ENCODE results near the gene SPATA13.

Gene SPATA13

GRCh38 chr13:24168979-24169378 lies 8.5 kb downstream of the SPATA13 start:
- no peak for DNase-seq

DNA sequence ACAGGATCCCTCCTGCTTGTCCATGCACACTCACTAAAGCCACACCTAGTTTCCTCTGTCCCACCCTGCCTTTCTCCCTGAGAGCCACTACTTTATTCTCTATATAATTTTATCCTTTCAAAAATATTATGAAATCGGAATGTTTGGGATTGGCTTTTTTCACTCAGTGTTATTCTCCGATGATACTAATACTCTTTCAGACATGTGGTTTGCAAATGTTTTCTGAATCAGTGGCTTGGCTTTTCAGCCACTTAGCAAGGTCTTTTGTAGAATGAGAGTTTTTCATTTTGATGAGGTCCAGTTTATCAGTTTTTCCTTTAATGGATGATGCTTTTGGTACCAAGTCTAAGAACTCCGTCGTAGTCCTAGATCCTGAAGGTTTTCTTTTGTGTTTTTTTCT lies 11.6 kb downstream of the SPATA13 start:
- DNase-seq, result no peak

GRCh38 chr13:24173795-24174194 lies 13.3 kb downstream of the SPATA13 start:
- DNase-seq, result no peak

GRCh38 chr13:24175847-24176246 lies 15.3 kb downstream of the SPATA13 start:
- DNase-seq, result no peak

DNA sequence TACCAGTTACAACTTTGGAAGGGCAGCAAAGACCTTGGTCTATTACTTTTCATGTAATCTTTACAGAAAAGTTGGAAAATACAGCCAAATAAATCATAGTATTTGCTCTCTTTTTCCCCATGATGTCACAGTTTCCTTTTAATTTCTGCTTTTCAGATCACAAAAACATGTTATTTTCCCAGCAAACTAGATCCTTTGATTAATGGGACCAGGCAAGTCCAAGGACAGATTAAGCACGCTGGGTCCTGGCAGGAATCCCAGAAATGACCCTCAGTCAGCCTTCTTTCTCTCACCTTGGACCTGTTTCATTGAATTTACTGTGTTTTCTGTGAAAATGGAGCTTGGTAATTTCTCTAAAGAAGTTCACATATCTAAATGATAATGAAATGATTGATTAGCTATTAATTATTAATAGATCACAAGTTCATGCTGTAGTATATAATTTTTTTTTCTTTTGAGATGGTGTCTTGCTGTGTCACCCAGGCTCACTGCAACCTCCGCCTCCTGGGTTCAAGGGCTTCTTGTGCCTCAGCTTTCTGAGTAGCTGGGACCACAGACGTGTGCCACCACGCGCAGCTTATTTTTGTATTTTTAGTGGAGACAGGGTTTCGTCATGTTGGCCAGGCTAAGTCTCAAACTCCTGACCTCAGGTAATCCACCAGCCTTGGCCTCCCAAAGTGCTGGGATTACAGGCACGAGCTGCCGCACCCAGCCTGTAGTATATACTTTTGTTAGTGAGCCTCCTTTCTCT lies 16.0 kb downstream of the SPATA13 start:
- no peak for DNase-seq

DNA sequence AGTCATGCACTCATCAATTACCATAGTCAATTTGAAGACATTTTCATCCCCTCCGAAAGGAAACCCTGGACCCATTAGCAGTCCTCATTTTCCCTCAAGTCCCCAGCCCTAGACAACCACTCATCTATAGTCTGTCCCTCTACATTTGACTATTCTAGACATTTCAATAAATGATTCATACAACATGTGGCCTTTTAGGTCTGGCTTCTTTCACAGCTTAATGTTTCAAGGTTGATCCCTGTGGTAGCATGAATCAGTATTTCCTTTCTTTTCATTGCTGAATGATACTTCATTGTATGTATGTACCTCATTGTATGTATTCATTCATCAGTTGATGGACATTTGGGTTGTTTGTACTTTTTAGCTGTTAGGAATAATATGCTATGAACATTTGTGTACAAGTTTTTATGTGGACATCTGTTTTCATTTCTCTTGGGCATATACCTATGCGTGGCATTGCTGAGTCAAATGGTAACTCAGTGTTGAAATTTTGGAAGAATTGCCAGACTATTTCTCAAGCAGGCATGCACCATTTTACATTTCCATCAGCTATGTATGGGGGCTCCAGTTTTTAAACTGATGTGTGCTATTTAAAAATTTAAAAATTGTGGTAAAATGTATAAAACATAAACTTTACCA lies 18.4 kb downstream of the SPATA13 start:
- DNase-seq, result no peak

DNA sequence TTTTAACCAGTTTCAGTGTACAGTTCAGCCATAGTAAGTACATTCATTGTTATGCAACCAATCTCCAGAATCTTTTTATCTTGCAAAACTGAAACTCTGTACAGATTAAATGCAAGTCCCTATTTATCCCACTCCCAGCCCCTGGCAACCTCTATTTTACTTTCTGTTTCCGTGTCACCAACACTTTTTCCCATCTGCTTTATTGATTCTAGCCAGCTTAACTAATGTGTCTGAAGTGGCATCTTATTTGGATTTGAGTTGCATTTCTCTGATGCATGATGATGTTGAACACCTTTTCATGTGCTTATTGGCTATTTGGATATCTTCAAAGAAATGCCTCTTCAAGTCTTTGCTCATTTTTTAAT lies 18.9 kb downstream of the SPATA13 start:
- DNase-seq, result no peak

DNA sequence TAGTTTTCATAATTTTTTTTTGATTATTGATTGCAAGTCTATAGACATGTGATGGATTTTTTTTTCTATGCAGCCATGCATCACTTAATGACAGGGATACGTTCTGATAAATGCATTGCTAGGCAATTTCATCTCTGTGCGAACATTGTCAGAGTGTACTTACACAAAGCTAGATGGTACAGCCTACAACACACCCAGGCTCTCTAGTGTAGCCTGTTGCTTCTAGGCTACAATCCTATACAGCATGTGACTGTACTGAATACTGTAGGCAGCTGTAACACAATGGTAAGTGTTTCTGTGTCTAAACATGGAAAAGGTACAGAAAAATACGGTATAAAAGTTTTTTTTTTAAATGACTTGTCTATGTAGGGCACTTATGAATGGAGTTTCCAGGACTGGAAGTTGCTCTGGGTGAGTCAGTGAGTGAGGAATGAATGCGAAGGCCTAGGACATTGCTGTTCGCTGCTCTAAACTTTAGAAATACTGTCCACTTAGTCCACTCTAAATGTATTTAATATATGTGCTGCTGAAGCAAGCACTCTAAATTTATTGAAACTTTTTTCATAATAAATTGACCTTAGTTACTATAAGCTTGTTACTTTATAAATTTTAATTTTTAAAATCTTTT lies 20.3 kb downstream of the SPATA13 start:
- no peak for DNase-seq

- DNase-seq, result no peak
Observed at GRCh38 chr13:24181991-24182702, 21.6 kb downstream of the SPATA13 start.

GRCh38 chr13:24182703-24183081 lies 22.2 kb downstream of the SPATA13 start:
- no peak for DNase-seq

- DNase-seq, result no peak
Observed at GRCh38 chr13:24183741-24184182, 23.2 kb downstream of the SPATA13 start.

GRCh38 chr13:24184265-24184841 lies 23.8 kb downstream of the SPATA13 start:
- no peak for DNase-seq

GRCh38 chr13:24184882-24185281 lies 24.4 kb downstream of the SPATA13 start:
- DNase-seq, result no peak

DNA sequence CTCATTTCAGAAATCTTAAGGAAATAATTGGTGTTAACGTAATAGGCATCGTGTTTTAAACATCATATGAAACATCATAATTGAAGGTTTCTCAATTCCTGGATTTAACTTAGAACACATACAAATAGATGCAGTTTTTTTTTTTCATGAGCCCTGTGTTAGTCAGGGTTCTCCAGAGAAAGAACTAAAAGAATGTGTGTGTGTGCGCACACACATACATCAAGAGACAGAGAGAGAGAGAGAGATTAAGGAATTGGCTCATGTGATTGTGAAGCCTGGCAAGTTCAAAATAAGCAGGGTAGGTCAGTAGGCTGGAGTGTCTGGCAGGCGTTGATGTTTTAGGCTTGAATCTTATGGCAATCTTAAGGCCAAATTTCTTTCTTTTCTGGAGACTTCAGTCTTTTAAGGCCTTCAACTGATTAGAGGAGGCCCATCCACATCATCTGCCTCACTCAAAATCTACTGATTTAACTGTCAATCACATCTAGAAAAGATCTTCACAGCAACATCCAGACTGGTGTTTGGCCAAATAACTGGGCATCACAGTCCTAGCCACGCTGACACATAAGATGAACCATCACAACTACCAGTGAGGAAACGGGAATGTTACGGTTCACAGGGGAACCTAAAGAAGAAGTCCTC lies 25.2 kb downstream of the SPATA13 start:
- no peak for DNase-seq

DNA sequence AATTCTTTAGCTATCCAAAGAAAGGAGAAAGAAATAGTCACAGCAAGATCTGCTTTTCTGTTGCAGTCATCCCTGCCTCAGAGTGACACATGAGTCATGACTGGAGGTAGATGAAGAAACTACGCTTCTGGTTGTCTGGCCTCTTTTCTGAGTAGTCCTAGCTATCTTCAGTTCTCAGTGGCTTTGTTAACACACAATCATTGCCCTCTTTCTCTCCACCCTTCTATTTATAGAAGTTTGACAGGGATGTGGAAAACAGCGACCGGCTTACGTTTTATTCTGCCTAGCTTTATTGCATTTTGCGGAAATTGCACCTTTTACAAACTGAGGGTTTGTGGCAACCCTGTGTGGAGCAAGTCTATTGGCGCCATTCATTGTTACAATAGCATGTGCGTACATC lies 26.7 kb downstream of the SPATA13 start:
- DNase-seq, result no peak

GRCh38 chr13:24192057-24192810 lies 31.7 kb downstream of the SPATA13 start:
- DNase-seq, result no peak

GRCh38 chr13:24192811-24193162 lies 32.3 kb downstream of the SPATA13 start:
- no peak for DNase-seq

DNA sequence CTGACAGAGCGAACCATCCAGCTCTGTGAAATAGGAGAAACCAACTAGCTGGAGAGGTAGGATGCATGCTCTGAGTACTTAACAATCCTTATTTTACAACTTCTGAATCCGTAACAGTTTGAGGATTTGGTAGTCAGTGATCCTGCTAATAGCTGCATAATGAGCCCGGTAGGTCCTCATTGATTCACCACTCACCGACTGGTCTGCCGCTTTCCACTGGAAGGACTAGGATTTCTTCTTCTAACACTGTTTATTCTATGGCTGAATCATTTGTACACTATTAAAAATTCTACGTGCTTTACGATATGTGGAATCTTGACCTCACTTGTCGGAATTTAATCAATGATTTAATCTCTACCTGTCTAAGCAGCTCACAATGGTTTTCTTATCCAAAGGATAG lies 33.9 kb downstream of the SPATA13 start:
- DNase-seq, result no peak

- DNase-seq, result no peak
Observed at GRCh38 chr13:24195626-24196025, 35.1 kb downstream of the SPATA13 start.

DNA sequence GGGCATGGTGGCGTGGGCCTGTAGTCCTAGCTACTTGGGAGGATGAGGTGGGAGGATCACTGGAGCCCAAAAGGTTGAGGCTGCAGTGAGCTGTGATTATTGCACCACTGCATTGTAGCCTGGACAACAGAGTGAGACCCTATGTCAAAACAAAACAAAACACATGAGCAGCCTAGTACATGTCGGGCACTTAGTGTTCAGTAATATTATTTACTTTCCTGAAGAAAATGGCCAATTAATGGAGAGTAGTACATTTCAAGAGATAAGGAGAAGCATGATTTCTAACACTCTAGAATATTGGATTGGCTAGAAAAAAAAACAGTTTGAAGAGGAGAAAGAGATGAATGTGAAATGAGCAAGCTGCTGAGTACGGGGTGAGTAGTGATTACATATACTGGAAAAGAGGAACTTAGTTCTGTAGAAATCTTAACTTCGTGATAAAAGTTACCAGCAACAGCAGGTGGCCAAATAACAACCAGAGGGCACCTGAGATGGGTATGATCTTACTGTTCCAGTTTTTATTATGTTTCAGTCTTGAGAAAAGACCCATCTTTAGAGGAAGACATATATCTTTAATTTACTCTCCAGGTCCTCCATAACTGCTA lies 36.2 kb downstream of the SPATA13 start:
- no peak for DNase-seq

DNA sequence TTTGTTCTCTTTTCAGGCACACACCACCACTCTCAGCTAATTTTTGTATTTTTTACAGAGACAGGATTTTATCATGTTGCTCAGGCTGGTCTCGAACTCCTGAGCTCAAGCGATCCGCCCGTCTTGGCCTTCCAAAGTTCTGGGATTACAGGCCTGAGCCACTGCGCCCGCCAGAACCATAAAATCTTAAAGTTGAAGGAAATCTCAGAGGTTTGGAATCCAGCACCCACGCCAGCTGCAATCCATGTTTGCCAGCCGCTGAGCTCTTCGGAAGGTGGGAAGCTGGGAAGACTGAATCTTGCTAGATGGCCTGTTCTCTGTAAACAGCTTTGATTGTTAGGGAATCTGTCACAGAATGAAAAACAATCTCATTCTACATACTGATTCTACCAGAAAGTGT lies 38.5 kb downstream of the SPATA13 start:
- no peak for DNase-seq

DNA sequence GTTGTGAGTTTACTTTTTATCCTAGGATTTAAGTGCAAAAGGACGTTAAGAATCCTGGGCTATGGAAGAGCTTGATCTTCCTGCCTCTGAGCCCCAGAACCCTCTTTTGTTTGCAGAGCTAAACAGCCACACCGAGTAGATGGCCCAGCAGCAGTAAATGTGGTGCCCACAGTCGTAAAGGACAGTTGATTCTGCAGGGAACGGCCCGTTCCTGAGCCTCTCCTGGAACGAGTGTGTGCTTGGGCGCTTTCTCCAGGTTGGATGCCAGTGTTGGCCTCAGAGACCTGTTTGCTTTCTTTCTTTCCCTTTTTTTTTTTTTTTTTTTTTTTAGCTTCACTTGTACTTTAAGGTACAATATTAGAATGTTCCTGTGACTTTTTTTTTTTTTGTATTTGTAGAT lies 41.7 kb downstream of the SPATA13 start:
- DNase-seq, result no peak
